ENCODE data around the gene GUCY1B1. TPM values are rescaled to one million over a fixed set of nuclear protein-coding genes. Genes with fewer than 3 reads are reported as not detected.

The GUCY1B1 gene
- total RNA-seq, 1 experiment from 2014 or later, result 0.50 TPM

DNA sequence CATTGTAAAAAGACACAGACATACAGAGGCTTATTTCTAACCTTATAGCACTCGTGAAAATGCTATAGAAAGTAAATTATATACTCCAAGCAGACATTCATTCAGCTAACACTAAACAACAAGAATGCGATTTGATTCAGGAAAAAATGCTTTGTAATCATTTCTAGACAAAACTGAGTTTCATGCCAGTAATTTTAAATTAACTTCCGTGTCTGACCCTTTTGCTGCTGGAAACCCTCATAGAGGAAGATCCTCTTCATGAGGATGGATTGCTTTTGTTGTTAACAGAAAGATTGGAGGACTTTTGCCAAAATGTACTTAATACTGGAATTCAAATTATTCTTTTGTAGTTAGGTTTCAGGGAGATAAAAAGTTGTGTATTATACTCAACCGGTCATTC lies 48.9 kb upstream of the GUCY1B1 start:
- Histone ChIP-seq H3K23ac (ENCODE audit: insufficient read length, low read depth, low read length) (no peak overlapping the region), H3K23me2 (ENCODE audit: insufficient read length, low read depth, low read length, poor library complexity, severe bottlenecking) (no peaks in the 10 kb centered on the region), H2AK5ac (ENCODE audit: insufficient read length, low read length) (no peak overlapping the region), H3K79me1 (ENCODE audit: insufficient read depth, low read depth, low read length, poor library complexity, severe bottlenecking) (no peaks in the 10 kb centered on the region), H2BK12ac (ENCODE audit: insufficient read length, low read depth, low read length) (no peak overlapping the region), H3K27ac (ENCODE audit: insufficient read length, low read depth, low read length) (no peak overlapping the region), H2BK120ac (ENCODE audit: low read depth, low read length, poor library complexity, severe bottlenecking) (no peak overlapping the region), H2AFZ (ENCODE audit: low read length) (no peak overlapping the region), H3K4me2 (ENCODE audit: insufficient read depth, insufficient read length, low read length) (no peak overlapping the region), H2BK20ac (ENCODE audit: low read depth, low read length, poor library complexity, severe bottlenecking) (no peak overlapping the region), H3K4me1 (ENCODE audit: insufficient read depth, low read length) (no peaks in the 10 kb centered on the region), H4K8ac (replicated peaks; ENCODE audit: insufficient read length, low read depth, low read length) (no peak overlapping the region), H4K91ac (ENCODE audit: insufficient read length, low read depth, low read length) (no peak overlapping the region), H3K9ac (ENCODE audit: extremely low read depth, insufficient read length, low read length) (no peak overlapping the region), H2BK15ac (ENCODE audit: low read depth, low read length) (no peak overlapping the region), H3K18ac (ENCODE audit: insufficient read length, low read depth, low read length) (no peak overlapping the region), H3K9me3 (ENCODE audit: control insufficient read depth, low read depth, low read length) (no peaks in the 10 kb centered on the region), H4K5ac (ENCODE audit: insufficient read length, low read depth, low read length) (no peak overlapping the region), H4K20me1 (ENCODE audit: control insufficient read depth, insufficient read depth, insufficient read length) (no peaks in the 10 kb centered on the region), H3K56ac (ENCODE audit: insufficient read length, low read depth, low read length) (no peak overlapping the region), H3K27me3 (ENCODE audit: insufficient read depth, low read length) (no peaks in the 10 kb centered on the region), H3K14ac (ENCODE audit: insufficient read depth, low read length) (no peak overlapping the region), H2BK5ac (ENCODE audit: insufficient read length, low read length) (no peak overlapping the region), H3T11ph (ENCODE audit: low read length) (no peak overlapping the region), H3K79me2 (ENCODE audit: insufficient read depth, low read length) (no peaks in the 10 kb centered on the region), H3K4ac (ENCODE audit: low read depth, low read length) (no peak overlapping the region)
- TF ChIP-seq, protein P1, sequence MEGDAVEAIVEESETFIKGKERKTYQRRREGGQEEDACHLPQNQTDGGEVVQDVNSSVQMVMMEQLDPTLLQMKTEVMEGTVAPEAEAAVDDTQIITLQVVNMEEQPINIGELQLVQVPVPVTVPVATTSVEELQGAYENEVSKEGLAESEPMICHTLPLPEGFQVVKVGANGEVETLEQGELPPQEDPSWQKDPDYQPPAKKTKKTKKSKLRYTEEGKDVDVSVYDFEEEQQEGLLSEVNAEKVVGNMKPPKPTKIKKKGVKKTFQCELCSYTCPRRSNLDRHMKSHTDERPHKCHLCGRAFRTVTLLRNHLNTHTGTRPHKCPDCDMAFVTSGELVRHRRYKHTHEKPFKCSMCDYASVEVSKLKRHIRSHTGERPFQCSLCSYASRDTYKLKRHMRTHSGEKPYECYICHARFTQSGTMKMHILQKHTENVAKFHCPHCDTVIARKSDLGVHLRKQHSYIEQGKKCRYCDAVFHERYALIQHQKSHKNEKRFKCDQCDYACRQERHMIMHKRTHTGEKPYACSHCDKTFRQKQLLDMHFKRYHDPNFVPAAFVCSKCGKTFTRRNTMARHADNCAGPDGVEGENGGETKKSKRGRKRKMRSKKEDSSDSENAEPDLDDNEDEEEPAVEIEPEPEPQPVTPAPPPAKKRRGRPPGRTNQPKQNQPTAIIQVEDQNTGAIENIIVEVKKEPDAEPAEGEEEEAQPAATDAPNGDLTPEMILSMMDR (conservative IDR thresholded peaks at IDR 0.05), result no peak
- DNase-seq, result no peak
- H3K4me1 Mint-ChIP-seq, result peaks cover 0 to 2% of the 10 kb centered on the region in 2 experiments; a peak in 1 of 4 replicates
- peaks cover 4% of the 10 kb centered on the region for H3K27me3 Mint-ChIP-seq (ENCODE audit: low read depth)
- WGBS (ENCODE audit: extremely low coverage, insufficient read length, low lambda C conversion rate), result no CpG with 5 or more reads among the region's 4 CpGs
- H3K9me3 Mint-ChIP-seq, result no peaks in the 10 kb centered on the region
- no peak overlapping the region for H3K4me3 Mint-ChIP-seq
- H3K36me3 Mint-ChIP-seq (ENCODE audit: insufficient read depth in 1 of 3, low read depth in 3 of 3), result no peaks in the 10 kb centered on the region
- no peak overlapping the region for H3K27ac Mint-ChIP-seq

Data from H9 (cell line).